Right ventricle myocardium superior (tissue), 1 donor: ENCODE data around the gene ZNF555. TPM values are rescaled to one million over a fixed set of nuclear protein-coding genes. Genes with fewer than 3 reads are reported as not detected.
"Not testable (repeated sequence)": the region's sequence is repeated elsewhere in the genome, so short reads cannot be mapped to it uniquely, and the experiment has no call there.

Experiments
- ATAC-seq: fragments of 200-7000 bp; cut with Tn5 transposase; one replicate; pipeline ENCODE4 v1.9.1; 2020; ENCODE audit warnings: mild to moderate bottlenecking; ENCODE audit not compliant: poor library complexity
- DNase-seq: peaks from one replicate; pipeline ENCODE4 v3.0.0-alpha.2; 2020
- intact Hi-C: fragments of 100-400 bp; cut with DNase I; formaldehyde crosslinking; loops from one replicate; pipeline ENCODE4 v1.11.2; 2022
- total RNA-seq: library from RNA; stranded (reverse); fragmentation: NEBNext Ultra II Directional; extraction: Animal tissue kit (Norgen Biotek cat#: 25700); gene quantifications from one replicate; pipeline ENCODE4 v1.2.1, GENCODE V29; 2021
- donor health status: DM: no; HTN: yes; CAD: no; lungs with severe emphysema.

Gene ZNF555
- total RNA-seq, 1 donor from 2014 or later, result 7.7 TPM

DNA sequence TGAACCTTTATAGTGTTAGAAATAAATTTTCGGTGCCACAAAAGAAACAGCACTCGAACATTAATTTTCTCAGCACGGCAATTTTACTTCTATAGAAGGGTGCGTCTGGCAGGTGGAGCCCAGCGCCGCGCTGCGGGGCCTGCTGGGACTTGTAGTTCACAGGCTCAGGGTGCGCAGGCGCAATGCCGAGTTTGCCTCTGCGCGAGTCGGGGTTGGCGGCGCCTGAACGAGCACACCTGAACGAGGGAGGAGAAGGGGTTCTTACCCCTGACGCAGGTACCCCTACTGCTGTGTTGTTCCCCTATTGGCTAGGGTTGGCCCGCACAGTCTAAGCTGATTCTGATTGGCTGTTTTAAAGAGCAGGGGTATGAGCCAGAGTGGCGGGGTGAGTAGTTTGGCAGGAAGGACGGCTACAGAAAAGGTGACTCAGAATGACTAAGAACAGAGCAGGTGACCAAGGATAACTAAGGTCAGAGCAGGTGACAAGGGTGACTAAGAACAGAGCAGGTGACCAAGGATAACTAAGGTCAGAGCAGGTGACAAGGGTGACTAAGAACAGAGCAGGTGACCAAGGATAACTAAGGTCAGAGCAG lies 23.9 kb upstream of the ZNF555 start:
- intact Hi-C loops, DNase-seq, ATAC-seq: not testable (repeated sequence)

DNA sequence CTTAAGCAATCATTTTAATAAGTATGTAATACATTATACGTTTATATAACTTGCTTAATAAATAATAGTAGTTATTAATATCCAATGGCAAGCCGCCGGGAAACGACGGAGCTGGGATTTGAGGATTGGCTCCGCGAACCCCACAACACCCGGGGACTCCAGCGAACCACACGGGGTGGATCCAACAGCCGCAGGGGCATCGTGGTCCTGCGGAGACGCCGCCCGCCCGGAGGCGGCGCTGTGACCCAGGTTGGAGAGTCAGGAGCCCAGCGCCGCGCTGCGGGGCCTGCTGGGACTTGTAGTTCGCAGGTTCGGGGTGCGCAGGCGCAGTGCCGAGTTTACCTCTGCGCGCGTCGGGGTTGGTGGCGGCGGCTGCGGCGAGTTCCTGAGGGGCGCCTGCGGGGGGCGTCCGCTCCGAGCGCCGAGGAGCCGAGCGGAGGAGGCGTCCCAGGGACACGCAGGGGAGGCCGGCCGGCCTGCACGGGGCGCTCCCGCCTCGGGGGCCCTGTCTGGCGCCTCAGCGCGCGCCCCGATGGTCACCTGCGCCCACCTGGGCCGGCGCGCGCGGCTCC lies 21.6 kb upstream of the ZNF555 start, which contains the start of gene ZNF554:
ZNF554 (plus strand) TSS at position 329 of the 572 bp plus-strand sequence; CDS start at position 533, 204 bp downstream.
- intact Hi-C loops, result no loop called here
- DNase-seq, result peak; percentile 99
- peak; percentile 99 for ATAC-seq

DNA sequence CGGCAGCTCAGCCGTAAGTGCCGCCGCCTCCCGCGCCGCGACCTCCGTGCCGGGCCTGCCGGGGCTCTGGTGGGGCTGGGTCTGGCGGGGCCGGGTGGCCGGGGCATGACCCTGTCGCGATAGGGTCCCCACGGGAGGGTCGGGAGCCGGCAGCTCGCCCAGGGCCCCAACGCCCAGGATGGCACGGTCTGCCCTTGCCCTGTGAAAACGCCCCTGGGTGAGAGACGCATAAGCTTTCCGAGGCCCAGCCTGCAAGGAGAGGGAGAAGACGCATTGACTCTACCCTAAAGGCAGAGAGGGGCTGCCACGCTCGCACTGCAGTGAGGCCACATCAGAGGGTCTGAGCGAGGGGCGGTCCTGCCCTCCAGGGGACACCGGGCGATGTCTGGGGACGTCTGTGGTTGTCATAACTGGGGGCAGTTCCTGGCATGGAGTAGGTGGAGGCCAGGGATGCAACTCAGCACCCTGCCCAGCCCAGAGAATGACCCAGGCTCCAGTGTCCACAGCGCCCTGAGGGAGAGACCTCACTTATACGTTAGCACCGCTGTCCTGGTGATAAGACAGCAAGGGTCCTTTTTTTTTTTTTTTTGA lies 21.1 kb upstream of the ZNF555 start:
- intact Hi-C loops, result no loop called here
- ATAC-seq, result no peak
- no peak for DNase-seq

DNA sequence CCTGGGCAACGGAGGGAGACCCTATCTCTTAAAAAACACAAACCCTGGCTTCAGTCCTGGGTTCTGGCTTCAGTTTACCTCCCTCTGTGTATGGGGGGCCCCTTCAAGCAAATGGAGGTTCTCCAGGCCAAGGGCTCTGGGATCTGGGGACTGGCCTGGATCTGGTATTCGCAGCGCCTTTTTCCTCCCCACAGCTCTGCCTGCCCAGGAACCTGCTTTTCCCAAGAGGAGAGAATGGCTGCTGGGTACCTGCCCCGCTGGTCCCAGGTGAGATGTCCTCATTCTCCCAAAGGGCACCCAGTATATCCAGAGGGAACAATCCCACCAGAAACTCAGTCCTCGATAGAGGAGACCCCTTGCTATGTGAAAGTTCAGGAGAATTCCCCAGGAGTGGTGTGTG lies 18.4 kb upstream of the ZNF555 start:
- intact Hi-C loops, result no loop called here

DNA sequence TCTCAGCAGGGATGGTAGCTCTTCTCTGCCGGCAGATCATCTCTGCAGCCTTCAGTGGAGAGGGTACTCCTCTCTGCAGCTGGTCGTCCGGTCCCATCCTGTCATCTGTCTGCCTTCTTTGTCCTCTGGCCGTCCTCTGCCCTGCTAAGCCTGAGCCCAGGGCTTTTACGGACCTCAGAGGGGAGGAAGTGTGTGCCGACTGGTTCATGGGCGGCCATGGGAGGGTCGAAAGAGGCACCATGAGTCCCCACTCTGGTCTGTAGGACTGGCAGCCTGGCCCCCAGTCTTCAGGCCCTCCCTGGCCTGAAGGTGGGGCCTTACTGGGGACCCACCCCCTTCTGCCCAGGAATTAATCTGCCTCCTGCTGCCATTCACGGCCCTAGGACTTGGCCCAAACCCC lies 17.6 kb upstream of the ZNF555 start:
- intact Hi-C loops, result no loop called here
- DNase-seq (no peak), ATAC-seq (no peak)

More for the DNA sequence above, 18.4 kb upstream of the ZNF555 start:
- DNase-seq (no peak), ATAC-seq (no peak)

DNA sequence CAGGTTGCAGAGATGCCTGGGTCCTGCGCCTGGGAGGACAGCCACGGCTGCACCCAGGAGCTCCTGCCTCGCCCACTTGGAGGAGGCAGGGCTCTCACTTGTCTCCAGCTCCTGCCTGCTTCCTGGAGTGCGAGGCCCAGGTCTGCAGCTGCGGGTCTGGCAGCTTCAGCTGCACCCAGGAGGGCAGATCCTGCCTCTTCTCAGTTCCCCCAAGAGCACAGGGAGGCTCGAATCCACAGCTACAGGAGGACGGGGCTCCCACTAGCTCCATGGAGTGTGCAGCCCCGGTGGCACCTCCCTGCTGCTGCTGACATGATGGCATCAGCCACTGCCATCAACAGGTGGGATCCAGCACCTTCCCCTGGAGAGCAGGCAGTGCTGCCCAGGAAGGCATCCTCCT lies 17.1 kb upstream of the ZNF555 start:
- no peak for ATAC-seq
- DNase-seq, result no peak
- intact Hi-C loops, result no loop called here

DNA sequence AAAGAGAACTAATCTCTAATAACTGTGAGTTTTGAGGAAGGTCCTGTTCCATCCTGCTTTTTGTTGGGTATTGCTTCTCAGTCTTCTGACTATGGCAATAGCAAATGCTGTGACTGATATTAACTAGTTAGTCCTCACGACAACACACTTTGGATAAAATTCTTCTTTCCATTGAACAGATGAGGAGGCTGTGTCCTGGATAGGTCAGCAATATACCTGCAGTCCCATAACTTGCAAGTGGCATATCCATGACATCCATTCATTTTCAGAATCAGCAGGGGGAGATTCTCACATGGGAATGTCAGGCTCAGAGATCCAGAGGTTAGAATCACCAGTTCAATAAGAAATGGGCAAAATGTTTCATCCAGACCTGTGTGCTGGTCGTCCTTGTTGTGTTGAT lies 14.3 kb upstream of the ZNF555 start:
- DNase-seq, result no peak
- no peak for ATAC-seq
- intact Hi-C loops, result no loop called here

DNA sequence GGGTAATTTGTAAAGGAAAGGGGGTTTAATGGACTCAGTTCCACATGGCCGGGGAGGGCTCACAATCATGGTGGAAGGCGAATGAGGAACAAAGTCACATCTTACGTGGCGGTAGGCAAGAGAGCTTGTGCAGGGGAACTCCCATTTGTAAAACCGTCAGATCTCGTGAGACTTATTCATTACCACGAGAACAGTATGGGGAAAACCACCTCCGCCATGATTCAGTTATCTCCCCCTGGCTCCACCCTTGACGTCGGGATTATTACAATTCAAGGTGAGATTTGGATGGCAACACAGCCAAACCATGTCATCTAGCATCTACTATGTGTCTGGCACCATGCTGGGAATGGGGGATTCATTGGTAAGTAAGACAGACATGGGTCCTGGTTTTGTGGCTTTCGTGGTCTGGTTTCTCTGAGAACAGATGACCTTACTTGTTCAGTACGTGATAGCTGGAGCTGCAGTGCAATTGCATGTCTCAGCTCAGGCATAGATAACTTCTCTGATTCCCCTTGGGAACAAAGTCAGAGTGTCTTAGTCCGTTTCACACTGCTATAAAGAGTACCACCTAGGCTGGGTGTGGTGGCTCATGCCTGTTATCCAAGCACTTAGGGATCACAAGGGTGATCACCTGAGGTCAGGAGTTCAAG lies 13.3 kb upstream of the ZNF555 start:
- DNase-seq (no peak), ATAC-seq (no peak)
- intact Hi-C loops, result no loop called here

DNA sequence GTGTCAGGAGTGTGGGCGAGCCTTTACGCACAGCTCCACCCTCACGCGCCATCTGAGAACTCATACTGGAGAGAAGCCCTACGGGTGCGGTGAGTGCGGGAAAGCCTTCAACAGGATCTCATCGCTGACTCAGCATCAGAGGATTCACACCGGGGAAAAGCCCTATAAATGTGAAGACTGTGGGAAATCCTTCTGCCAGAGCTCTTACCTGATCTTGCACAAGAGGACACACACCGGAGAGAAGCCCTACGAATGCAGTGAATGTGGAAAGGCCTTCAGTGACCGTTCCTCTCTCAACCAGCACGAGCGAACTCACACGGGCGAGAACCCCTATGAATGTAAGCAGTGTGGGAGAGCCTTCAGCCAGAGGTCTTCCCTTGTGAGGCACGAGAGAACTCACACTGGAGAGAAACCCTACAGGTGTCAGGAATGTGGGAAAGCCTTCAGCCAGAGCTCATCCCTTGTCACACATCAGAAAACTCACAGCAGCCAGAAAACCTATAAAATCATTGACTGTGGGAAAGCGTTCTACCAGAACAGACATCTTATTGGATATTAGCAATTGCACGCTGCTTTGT lies 6.9 kb upstream of the ZNF555 start:
- intact Hi-C loops, result no loop called here
- no peak for ATAC-seq

DNA sequence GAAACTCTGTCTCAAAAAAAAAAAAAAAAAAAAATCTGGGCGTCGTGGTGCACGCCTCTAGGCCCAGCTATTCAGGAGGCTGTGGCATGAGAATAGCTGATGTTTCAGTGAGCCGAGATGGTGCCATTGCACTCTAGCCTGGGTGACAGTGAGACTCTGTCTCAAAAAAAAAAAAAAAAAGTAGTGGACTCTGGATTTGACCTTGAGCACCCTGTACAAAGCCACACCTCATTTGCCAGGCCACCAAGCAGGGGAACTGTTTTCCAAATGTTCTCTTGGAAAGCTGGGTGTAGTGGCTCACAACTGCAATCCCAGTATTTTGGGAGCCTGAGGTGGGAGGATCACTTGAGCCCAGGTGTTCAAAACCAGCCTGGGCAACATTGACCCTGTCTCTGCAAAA lies 3.8 kb upstream of the ZNF555 start:
- intact Hi-C loops, result no loop called here
- no peak for ATAC-seq

More for the DNA sequence above, 6.9 kb upstream of the ZNF555 start:
- no peak for DNase-seq

DNA sequence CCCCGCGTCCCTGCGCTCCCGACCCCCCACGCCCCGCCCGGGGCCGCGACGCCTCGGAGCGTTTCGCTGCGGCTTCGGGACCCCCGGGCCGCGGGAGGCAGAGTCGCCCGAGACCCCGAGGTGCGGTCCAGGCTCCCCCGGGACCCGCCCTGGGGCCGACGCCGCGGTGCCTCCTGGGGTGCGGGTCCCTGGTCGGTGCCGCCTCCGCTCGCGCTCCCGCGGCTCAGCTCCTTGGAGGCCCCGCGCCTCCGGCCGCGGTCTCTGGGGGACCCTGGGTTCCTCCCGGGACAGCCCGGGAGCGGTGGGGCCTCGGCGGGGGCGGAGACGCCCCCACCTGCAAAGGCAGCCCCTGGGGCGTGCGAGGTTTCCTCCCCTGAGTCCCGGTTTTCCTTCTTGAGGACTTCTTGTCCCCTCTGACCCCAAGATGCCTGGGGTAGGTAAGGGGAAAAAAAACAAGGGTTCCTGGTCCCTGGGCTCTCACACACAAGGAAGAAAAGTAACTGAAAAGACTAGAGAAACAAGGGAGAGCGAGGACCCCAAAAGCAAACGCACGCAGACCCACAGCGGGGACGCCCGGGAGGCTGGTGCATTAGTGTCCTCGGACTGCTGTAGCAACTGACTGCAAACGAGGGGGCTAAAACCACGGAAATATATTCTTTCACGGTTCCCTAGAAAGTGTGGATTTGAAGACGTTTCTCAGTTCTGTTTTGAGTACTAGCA lies 740 bp downstream of the ZNF555 start:
- ATAC-seq (no peak), DNase-seq (no peak)
- intact Hi-C loops, result no loop called here

More for the DNA sequence above, 3.8 kb upstream of the ZNF555 start:
- DNase-seq, result no peak

DNA sequence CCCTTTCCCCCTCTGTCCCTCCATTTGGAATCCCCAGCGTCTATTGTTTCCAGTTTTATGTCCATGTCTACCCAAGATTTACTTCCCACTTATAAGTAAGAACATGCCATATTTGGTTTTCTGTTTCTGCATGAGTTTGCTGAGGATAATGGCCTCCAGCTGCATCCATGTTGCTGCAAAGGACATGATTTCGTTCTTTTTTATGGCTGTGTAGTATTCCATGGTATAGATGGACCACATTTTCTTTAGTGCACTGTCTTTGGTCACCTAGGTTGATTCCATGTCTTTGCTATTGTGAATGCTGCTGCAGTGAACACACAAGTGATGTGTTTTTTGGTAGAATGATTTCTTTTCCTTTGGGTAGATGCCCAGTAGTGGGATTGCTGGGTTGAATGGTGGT lies 3.8 kb downstream of the ZNF555 start:
- DNase-seq (no peak), ATAC-seq (no peak)
- intact Hi-C loops, result no loop called here

DNA sequence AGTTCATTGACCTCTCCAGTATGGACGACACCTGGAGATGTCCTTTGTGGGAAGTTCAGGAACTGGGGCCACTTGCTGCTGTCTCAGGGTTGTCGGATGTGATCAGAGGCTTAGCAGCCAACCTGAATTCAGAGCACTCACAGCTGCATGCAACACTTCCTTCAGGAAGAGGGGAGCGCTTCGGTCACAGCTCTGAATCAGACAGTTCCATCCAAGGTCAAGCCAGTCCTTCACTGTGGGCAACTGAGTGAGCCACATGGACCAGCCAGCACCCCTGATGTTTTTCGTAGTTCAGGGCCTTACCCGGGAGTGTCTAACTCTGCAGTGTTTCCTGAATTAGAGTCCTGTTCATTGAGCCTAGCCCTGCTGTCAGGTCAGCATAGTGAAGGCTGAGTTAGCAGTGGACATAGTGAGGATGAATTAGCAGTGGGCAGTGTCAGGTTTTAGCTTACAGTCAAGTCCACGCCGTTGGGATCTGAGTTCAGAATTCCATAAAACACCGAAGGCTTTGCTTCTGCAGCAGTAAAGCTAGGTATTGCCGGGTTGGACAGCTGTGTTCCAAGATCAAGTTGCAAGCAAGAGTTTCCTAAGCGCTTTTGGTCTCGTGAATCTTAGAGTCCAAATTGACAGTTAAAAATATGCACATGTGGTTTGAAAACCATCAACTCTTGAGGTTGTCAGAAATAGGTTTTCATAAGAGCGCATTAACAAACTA lies 5.1 kb downstream of the ZNF555 start:
- ATAC-seq, result peak; percentile 8
- no peak for DNase-seq
- intact Hi-C loops, result no loop called here

DNA sequence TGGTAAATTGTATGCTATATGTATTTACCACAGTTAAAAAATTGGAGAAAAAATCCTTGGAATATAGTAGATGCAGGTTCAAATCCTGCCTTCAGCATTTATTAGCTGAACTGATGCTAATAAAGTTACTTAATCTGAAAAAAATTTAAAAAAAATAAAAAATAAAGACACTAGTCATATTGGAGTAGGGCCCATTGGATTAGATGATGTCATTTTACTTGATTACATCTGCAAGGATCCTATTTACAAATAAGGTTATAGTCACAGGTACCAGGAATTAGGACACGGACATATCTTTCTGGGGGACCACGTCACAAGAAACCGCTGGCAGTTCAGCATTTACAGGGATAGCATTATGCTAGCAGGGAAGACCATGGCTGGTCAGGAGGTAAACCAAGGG lies 6.2 kb downstream of the ZNF555 start:
- ATAC-seq, result no peak
- no peak for DNase-seq
- intact Hi-C loops, result no loop called here

DNA sequence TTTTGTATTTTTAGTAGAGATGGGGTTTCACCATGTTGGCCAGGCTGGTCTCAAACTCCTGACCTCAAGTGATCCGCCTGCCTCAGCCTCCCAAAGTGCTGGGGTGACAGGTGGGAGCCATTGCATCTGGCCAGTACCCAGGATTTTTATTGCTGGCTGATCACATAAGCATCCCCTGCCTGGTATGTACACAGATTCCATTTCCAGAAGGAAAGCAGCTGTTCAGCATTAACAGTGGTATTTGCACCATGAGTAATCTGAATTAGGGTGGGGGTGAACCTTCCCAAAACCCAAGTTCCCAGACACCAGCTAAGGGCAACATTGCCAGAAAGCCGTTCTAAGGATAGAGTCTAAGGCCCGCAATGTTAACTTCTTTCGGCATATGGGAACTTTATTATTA lies 7.3 kb downstream of the ZNF555 start:
- DNase-seq (no peak), ATAC-seq (no peak)
- intact Hi-C loops, result no loop called here

DNA sequence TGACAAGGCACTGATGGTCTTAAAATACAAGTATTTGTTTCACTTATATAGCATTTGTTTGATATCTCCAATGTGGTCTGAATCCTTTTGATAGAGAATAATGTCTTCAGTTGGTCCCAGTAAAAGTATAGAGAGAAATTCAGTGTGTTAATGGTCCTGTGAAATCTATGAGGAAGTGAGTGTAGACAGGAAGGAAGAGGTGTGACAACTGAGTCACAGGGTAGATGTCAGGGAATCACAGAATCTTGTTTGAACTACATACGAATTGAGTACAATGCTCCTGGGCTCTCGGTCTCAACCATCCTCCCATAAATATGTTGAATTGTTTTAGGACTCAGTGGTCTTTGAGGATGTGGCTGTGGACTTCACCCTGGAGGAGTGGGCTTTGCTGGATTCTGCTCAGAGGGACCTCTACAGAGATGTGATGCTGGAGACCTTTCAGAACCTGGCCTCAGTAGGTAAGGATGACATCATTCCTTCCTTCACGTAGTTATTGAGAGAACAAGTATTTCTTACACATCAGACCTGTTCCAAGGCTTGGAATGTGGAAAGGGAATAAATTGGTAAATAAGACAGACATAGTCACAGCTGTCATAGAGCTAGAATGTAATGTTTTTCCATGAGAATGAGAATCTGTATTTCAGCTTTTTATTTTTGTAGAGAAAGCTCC lies 9.1 kb downstream of the ZNF555 start:
- intact Hi-C loops, result no loop called here
- DNase-seq (no peak), ATAC-seq (no peak)

DNA sequence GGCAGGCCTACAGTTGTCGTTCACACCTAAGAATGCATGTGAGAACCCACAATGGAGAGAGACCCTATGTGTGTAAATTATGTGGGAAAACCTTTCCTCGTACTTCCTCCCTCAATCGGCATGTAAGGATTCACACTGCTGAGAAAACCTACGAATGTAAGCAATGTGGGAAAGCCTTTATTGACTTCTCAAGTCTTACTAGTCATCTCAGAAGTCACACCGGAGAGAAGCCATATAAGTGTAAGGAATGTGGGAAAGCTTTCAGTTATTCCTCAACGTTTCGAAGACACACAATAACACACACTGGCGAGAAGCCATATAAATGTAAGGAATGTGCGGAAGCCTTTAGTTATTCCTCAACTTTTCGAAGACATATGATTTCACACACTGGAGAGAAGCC lies 11.3 kb downstream of the ZNF555 start:
- ATAC-seq (no peak), DNase-seq (no peak)
- intact Hi-C loops, result no loop called here

DNA sequence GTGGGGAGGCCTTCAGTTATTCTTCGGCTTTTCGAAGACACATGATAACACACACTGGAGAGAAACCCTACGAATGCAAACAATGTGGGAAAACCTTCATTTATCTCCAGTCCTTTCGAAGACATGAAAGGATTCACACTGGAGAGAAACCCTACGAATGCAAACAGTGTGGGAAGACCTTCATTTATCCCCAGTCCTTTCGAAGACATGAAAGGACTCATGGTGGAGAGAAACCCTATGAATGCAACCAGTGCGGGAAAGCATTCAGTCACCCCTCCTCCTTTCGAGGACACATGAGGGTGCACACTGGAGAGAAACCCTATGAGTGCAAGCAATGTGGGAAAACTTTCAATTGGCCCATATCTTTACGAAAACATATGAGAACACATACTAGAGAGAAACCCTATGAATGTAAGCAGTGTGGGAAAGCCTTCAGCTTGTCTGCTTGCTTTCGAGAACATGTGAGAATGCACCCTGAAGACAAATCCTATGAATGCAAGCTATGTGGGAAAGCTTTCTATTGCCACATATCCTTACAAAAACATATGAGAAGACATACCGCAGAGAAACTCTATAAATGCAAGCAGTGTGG lies 11.8 kb downstream of the ZNF555 start:
- DNase-seq, result no peak
- no peak for ATAC-seq

More for the DNA sequence above, 11.8 kb downstream of the ZNF555 start:
- intact Hi-C loops, result no loop called here
